HT1080 (cell line): ENCODE results near the gene SFT2D1. TPM values are rescaled to one million over a fixed set of nuclear protein-coding genes. Genes with fewer than 3 reads are reported as not detected.
A peak's percentile ranks its signal among the peaks of the same experiment; 100 is the strongest.
"Not testable (repeated sequence)": the region's sequence is repeated elsewhere in the genome, so short reads cannot be mapped to it uniquely, and the experiment has no call there.

Experiments
- DNase-seq: peaks from one replicate; pipeline ENCODE4 v3.0.0-alpha.2; 2015; ENCODE audit warnings: low read depth
- total RNA-seq: library from RNA; depleted of rRNA; stranded (reverse); fragments of >200 nt; shearing (Covaris generic); gene quantifications from 2 replicates; pipeline ENCODE4 v1.2.3, GENCODE V29; 2014

Gene SFT2D1
- total RNA-seq, 1 experiment from 2014 or later = 67.1 TPM

GRCh38 chr6:166365221-166365620 lies 22.9 kb upstream of the SFT2D1 start:
- DNase-seq = no peak

- DNase-seq = no peak
Measured at GRCh38 chr6:166364456-166364855, 22.1 kb upstream of the SFT2D1 start.

DNA sequence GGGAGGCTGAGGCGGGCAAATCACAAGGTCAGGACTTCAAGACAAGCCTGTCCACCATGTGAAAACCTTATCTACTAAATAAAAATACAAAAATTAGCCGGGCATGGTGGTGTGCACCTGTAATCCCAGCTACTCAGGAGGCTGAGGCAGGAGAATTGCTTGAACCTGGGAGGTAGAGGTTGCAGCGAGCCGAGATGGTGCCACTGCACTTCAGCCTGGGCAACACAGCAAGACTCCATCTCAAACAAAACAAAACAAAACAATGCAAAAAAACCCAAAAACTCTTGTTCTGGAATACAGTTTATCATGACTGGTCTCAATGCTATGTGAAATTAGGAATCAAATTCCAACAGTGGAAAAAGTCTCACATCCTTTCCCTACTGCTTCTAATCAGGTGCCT lies 20.1 kb upstream of the SFT2D1 start:
- DNase-seq = not testable (repeated sequence)

GRCh38 chr6:166361077-166361429 lies 18.7 kb upstream of the SFT2D1 start:
- peak; percentile 24 for DNase-seq

GRCh38 chr6:166360243-166361076 lies 18.1 kb upstream of the SFT2D1 start:
- peak; percentile 32 for DNase-seq

DNA sequence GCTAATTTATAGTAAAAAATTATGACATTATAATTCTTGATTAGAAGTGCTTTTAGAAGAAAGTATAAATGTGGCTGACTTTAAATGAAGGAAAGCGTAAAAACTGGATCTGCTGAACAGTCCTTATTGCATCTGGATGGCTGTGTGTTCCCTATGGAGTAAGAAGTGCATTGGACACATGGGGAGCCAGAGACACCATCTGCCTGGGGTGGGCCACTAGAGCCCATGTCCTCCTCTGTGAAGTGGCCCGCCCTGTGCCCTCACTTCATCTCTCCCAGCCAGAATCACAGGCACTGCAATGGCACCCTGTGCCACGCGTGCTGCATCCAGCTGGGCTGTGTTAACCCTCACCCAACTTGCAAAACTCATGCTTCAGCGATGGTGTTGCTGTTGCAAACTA lies 13.2 kb upstream of the SFT2D1 start:
- DNase-seq = no peak

DNA sequence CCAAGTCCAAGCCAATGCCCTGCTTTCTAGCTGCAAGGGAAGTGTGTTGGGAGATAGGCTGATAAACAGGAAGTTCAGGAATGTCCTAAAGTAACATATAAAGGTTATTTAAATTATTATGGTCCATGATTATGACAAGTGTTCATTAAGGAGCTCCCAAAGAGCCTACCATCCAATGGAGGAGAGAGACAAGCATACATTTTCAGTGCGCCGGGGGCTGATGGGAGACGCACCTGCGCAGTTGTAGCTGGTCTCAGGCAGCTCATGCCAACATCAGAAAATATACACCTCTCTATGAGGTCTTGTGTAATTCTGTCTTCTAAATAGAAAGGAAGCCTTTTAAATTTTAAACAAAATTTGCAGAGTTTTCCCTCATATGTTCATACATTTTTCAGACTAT lies 12.6 kb upstream of the SFT2D1 start:
- no peak for DNase-seq

DNA sequence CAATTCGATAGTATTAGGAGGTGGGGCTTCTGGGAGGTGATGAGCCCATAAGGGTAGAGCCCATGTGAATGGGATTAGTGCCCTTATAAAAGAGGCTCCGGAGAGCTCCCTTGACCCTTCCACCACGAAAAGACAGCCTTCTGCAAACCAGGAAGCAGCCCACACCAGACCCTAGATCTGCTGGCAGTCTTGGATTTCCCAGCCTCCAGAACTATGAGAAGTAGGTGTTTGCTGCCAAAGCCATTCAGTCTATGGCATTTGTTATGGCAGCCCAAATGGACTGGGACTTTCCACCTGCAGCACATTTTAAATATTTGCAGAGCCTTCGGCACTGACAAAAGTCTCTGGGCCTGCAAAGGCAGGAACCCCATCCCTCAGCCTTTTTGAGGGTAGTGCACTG lies 11.8 kb upstream of the SFT2D1 start:
- DNase-seq = no peak

DNA sequence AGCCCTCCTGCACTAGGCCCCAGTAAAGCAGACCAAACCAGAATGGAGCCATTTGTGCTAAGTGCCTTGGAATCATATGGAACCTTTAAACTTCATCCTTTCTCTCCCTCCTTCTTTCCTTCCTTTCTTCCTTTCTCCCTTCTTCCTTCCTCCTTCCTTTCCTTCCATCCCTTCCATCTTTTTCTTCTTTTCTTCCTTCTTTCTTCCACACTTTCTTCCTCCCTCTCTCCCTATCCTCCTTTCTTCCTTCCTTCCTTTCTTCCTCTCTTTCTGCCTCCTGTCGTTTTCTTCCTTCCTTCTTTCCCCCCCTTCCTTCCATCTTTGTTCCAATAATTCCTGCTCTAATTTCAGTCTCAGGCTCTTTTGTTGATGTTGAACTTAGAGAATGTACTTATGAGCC lies 11.2 kb upstream of the SFT2D1 start:
- DNase-seq = no peak

GRCh38 chr6:166352923-166353322 lies 10.6 kb upstream of the SFT2D1 start:
- DNase-seq = no peak

GRCh38 chr6:166351715-166352285 lies 9.5 kb upstream of the SFT2D1 start:
- DNase-seq = peak; percentile 12

DNA sequence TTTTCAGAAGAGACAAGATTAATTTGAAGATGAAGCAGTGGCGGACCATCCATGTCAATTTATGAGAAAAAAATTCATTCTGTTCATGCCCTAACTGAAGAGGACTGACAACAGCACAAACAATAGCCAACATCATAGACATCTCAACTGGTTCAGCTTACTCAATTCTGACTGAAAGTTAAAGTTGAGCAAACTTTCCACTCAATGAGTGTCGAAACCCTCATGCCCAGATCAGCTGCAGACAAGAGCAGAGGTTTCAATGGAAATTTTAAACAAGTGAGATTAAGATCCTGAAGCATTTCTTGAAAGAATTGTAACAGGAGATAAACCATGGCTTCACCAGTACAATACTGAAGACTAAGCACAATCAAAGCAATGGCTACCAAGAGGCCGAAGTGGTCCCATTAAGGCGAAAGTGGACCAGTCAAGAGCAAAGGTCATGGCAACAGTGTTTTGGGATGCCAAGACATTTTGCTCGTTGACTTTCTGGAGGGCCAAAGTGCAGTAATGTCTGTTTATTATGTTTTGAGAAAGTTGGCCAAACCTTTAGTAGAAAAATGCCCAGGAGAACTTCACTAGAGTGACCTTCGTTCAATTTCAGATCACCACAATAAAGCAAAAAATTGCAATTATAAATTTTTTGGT lies 6.1 kb upstream of the SFT2D1 start:
- DNase-seq = no peak

DNA sequence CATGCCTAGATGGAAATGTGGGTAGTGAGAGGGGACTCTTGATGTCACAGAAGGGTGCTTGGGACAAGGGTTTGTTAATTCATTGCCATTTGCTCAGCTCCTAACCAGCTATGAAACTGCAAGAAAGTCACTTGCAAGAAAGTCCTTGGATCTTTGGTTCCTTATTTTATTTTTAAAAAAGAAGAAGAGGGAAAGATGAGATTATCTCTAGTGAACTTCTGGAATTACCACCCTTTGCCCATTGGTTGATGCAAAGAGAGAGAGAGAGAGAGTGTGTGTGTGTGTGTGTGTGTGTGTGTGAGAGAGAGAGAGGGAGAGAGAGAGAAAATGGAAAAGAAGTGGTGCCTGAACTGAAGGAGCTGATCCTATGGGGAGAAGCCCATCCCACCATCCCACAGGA lies 4.6 kb upstream of the SFT2D1 start:
- DNase-seq = no peak

GRCh38 chr6:166346449-166346848 lies 4.1 kb upstream of the SFT2D1 start:
- DNase-seq = no peak

DNA sequence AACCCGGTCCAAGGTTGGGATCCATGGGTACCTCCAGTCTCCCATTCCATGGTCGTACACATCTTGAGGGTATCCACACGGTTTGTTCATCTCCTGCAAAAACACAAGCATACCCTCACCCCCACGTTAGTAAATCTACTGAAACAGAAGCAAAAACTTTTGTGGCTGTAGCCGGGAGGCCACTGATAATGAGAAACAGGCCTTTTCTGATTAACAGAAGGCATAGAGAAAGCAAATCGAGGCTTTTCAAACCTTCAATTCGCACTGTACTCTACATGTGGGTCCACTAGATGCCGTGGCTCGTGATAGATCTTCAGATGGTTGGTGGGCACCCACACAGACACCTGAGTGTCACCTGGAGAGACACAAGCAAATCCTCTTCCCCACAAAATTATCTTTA lies 3.3 kb upstream of the SFT2D1 start:
- not testable (repeated sequence) for DNase-seq

DNA sequence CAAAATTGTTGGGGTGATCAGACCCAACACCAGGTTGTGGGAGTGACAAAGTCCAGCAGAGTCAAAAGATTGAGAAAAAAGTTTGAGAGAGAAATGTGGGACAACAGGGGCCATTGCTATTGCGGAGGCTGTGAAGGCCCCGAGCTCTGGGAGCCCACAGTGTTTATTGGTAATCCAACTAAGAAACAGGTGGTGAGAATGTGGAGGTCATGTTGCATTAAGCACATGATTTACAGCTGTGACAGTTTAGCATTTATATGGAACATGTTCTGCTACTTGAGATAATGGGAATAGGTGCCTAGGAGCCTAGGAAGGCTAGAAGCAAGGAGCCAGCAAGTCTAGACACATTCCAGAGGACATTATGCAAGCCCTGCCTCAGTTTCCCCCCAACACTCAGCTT lies 2.6 kb upstream of the SFT2D1 start:
- not testable (repeated sequence) for DNase-seq

DNA sequence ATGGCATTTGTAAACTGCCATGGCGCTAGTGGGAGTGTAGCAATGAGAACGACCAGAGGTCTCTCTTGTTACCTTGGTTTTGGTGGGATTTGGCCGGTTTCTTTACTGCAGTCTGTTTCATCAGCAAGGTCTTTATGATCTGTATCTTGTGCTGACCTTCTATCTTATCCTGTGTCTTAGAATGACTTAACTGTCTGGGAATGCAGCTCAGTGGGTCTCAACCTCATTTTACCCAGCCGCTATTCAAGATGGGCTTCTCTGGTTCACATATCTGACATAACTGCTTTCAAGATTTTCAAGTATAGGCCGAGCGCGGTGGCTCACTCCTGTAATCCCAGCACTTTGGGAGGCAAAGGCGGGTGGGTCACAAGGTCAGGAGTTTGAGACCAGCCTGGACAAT lies 1.9 kb upstream of the SFT2D1 start:
- DNase-seq = no peak

DNA sequence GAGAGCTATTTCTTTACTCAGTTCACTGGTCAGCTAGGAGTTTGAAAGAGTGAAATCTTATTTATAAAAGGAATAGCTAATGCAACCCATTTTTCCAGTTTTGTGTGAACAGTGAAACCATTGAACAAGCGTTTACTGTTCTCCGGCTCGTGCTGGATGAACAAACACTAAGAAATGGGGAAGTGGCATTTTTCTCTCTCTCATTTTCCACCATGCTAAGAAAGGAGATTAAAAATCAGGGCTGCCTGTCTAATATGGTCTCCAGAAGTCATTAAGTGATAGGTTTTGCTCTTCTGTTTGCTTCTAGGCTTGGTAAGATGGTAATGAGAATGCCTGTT lies 774 bp upstream of the SFT2D1 start:
- DNase-seq = no peak

DNA sequence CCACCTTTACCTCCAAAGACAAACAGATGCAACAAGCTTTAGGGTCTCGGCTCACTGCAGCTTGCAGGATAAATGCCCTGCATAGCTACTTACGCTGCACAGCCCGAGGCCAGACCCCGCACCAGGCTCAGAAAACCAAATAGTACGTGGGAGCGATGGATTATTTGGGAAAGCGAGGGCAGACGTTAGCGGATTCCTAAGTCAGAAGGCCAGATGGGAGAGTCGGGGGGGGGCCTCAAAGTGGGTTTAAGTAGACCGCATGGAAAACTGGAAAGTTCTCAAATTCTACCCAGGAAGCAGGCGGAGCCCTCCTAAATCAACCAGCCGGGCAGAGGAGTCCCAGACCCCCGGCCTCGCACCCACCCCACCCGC lies 382 bp downstream of the SFT2D1 start:
- DNase-seq = no peak

GRCh38 chr6:166341464-166341863 lies 881 bp downstream of the SFT2D1 start:
- DNase-seq = no peak

DNA sequence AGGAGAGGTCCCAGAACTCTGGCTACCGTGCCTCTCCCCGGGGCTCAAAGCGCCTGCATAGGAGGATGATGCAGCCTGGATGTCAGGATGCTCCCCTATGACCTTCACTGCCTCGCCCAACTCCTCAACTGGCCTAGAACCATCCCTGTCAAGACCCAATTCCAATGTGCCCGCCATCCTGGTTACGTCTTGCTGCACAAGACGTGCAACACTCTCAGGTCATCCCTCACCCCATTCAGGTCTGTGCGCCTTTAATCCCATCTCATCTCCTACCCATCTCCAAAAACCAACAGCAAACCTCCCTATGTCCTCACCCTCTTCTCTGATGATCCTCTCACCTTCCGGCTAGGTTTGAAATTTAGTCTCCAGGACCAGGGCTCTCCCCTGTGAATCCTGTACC lies 3.5 kb downstream of the SFT2D1 start:
- no peak for DNase-seq

GRCh38 chr6:166336847-166337246 lies 5.5 kb downstream of the SFT2D1 start:
- no peak for DNase-seq
